ENCODE results near the gene RBM15.
A peak's percentile ranks its signal among the peaks of the same experiment; 100 is the strongest.

RBM15 gene

DNA sequence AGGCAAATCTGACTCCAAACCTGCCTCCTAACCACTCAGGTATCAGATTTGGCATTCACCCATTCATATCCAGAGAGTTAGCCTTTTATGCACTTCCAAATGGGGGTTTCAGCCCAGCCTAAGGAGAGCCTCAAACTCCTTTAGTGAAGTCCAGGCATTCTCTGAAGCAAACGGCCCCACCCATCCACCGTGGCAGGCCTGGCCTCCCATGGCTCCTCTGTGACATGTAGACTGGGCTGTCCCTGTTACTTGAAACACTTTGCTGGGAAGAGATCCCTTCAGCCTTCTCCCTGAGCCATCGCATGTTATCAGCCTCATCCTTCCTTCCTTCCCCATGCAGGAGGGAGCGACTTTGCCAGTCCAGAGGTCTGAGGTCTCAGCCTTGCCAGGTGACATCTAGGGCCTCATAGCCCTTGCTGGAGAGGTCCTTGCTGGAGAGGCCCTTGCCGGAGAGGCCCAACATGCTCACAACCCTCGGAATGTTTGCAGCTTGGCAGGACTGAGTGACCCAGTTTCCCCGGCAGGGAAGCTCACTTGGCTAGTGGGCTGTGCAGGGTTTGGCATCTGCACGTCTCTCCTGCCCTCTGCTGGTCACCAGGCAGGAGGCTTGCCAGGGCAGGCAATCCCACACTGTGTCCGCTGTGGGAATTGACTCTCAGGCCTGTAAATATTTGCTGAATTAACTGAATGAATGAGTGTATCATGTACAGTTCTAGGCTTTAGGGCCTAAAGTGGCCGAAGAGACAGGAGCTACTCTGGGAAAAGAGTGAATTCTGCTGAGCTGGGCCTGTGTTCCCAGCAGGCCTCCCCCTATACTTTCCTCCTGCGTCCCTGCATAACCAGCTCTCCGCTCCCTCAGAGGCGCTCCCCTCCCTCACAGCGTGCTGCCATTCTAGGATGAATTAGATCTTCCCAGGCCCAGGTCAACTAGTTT, 26.7 kb upstream of the RBM15 start:
- ATAC-seq (ENCODE audit: low read depth) (peak; percentile 95), DNase-seq (ENCODE audit: low spot score) (no peak)
- H3K27ac ChIP-seq (ENCODE audit: poor library complexity, severe bottlenecking): no peak overlapping the region

DNA sequence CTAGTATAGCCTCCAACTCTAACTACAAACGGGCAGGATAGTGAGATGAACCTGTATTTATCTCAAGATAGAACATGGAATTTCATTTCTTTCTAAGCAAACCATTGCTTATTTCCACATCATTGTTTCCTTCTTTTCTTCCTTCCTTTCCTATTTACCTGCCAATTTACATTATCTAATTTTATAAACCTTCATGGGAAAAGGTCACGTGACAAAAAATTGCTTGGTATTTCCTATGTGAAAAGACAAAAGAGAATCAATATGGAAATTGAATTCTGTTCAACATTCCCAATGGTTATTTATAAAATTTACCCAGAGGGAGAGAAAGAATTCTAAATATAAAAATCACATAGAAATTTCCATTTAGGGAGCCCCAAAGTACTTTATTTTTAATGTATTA, 22.4 kb upstream of the RBM15 start:
- DNase-seq (ENCODE audit: low spot score): no peak
- TF ChIP-seq, protein P1, sequence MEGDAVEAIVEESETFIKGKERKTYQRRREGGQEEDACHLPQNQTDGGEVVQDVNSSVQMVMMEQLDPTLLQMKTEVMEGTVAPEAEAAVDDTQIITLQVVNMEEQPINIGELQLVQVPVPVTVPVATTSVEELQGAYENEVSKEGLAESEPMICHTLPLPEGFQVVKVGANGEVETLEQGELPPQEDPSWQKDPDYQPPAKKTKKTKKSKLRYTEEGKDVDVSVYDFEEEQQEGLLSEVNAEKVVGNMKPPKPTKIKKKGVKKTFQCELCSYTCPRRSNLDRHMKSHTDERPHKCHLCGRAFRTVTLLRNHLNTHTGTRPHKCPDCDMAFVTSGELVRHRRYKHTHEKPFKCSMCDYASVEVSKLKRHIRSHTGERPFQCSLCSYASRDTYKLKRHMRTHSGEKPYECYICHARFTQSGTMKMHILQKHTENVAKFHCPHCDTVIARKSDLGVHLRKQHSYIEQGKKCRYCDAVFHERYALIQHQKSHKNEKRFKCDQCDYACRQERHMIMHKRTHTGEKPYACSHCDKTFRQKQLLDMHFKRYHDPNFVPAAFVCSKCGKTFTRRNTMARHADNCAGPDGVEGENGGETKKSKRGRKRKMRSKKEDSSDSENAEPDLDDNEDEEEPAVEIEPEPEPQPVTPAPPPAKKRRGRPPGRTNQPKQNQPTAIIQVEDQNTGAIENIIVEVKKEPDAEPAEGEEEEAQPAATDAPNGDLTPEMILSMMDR (IDR thresholded peaks at IDR 0.05; ENCODE audit: poor library complexity, severe bottlenecking): no peak
- Histone ChIP-seq H3K9me3 (ENCODE audit: severe bottlenecking) (no peaks in the 10 kb centered on the region), H3K27ac (ENCODE audit: poor library complexity, severe bottlenecking) (no peak overlapping the region), H3K4me3 (ENCODE audit: severe bottlenecking) (no peak overlapping the region), H3K4me1 (ENCODE audit: insufficient read depth, poor library complexity, severe bottlenecking) (no peaks in the 10 kb centered on the region), H3K36me3 (ENCODE audit: low read depth) (no peaks in the 10 kb centered on the region), H3K27me3 (ENCODE audit: insufficient read depth, poor library complexity, severe bottlenecking) (no peaks in the 10 kb centered on the region)
- no peak for ATAC-seq (ENCODE audit: low read depth)

More for the DNA sequence above, 26.7 kb upstream of the RBM15 start:
- no peaks in the 10 kb centered on the region for H3K36me3 ChIP-seq (ENCODE audit: low read depth)
- H3K27me3 ChIP-seq (ENCODE audit: insufficient read depth, poor library complexity, severe bottlenecking): no peaks in the 10 kb centered on the region
- no peaks in the 10 kb centered on the region for H3K4me1 ChIP-seq (ENCODE audit: insufficient read depth, poor library complexity, severe bottlenecking)
- H3K4me3 ChIP-seq (ENCODE audit: severe bottlenecking): no peak overlapping the region
- TF ChIP-seq, protein P1 (IDR thresholded peaks at IDR 0.05; ENCODE audit: poor library complexity, severe bottlenecking): peak; percentile 85
- H3K9me3 ChIP-seq (ENCODE audit: severe bottlenecking): no peaks in the 10 kb centered on the region

DNA sequence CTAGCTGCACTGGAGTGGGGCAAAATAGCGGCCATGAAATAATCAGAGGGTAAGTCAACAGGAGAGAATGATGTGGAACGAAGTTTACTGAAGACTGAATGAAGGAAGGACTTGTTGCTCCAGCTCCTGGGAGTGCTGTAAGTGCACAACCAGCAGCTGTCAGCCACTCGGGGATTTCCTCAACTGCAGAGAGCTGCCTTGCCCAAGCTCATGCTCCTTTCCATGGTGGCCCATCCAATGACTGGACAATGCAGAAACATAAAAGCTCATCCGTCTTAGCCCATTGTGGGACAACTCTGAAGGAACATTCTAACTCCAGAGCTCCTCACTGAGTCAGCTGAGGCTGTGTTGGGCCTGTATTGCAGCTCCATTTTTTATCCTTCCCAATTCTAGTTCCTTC, 21.1 kb upstream of the RBM15 start:
- Histone ChIP-seq H3K4me1 (ENCODE audit: insufficient read depth, poor library complexity, severe bottlenecking) (no peaks in the 10 kb centered on the region), H3K27ac (ENCODE audit: poor library complexity, severe bottlenecking) (no peak overlapping the region), H3K9me3 (ENCODE audit: severe bottlenecking) (no peaks in the 10 kb centered on the region), H3K36me3 (ENCODE audit: low read depth) (no peaks in the 10 kb centered on the region), H3K4me3 (ENCODE audit: severe bottlenecking) (no peak overlapping the region), H3K27me3 (ENCODE audit: insufficient read depth, poor library complexity, severe bottlenecking) (no peaks in the 10 kb centered on the region)
- no peak for DNase-seq (ENCODE audit: low spot score)
- no peak for ATAC-seq (ENCODE audit: low read depth)
- TF ChIP-seq, protein P1 (IDR thresholded peaks at IDR 0.05; ENCODE audit: poor library complexity, severe bottlenecking): no peak

DNA sequence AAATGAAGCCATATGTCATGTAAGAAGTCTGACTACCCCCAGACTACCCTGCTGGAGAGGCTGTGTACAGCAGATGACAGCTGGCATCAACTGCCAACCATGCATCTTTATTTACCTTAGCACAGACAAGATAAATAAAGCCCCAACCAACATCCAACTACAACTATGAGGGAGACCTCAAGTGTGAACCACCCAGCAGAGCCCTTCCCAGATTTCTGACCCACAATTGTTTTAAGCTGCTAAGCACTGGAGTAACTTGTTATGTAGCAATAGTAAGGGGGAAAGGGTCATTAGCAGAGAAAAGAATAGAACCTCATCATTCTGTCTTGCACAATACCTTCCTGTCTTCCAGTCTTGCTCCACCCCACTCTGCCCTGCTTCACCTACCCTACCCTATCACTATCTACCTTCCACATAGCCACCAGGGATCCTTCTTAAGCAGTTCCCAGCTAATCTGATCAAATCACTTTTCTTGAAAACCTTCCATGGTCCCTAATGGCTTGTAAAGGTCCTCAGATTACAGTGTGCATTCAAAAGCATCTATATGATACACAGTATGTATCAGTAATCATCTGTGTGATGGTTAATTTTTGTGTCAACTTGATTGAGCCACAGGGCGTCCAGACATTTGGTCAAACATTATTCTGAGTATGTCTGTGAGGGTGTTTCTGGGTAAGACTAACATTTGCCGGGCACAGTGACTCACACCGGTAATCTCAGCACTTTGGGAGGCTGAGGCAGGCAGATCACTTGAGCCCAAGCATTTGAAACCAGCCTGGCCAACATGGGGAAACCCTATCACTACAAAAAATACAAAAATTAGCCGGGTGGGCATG, 19.6 kb upstream of the RBM15 start:
- DNase-seq (ENCODE audit: low spot score) (no peak), ATAC-seq (ENCODE audit: low read depth) (no peak)
- H3K27me3 ChIP-seq (ENCODE audit: insufficient read depth, poor library complexity, severe bottlenecking): no peaks in the 10 kb centered on the region
- no peaks in the 10 kb centered on the region for H3K9me3 ChIP-seq (ENCODE audit: severe bottlenecking)
- H3K27ac ChIP-seq (ENCODE audit: poor library complexity, severe bottlenecking): no peak overlapping the region
- H3K4me3 ChIP-seq (ENCODE audit: severe bottlenecking): no peak overlapping the region
- TF ChIP-seq, protein P1 (IDR thresholded peaks at IDR 0.05; ENCODE audit: poor library complexity, severe bottlenecking): no peak
- no peaks in the 10 kb centered on the region for H3K4me1 ChIP-seq (ENCODE audit: insufficient read depth, poor library complexity, severe bottlenecking)
- no peaks in the 10 kb centered on the region for H3K36me3 ChIP-seq (ENCODE audit: low read depth)
